HG02678 (cell line): Measurements from ENCODE around the gene BCORL1.

Source experiments
- ATAC-seq: cut with Tn5 transposase; IDR thresholded peaks from one replicate; pipeline ENCODE4 v1.9.1; 2021; ENCODE audit warnings: mild to moderate bottlenecking, moderate library complexity; ENCODE audit not compliant: unreplicated experiment

The BCORL1 gene

DNA sequence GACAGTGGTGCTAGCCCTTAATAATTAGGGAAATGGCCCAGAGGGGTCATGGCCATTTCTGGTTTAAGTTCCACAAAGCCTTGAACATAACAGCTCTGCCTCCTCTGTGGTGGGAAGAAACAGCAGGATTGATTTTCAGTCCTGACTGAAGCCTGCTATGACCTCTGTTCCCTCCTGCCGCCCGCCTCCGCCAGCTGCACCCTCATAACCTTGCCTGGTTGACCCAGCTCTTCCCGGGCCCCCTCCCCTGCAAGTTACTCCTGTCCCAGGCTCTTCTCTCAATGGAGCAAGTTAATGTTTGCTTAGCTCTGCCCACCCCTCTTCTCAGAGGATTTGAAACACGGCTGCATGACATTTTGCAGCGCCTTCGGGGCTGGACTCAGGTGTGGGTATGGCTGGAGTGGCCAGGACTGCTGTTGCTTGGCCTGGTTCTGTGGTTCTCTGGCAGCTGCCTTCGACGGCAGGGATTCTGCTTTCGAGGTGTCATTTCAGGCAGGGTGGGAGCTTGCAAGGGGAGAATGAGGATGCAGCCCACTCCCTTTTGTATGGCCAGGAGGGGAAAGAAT, 27.3 kb downstream of the BCORL1 start:
- ATAC-seq: no peak

- no peak for ATAC-seq
Observed at GRCh38 chrX:130012683-130013082, 30.2 kb downstream of the BCORL1 start.

DNA sequence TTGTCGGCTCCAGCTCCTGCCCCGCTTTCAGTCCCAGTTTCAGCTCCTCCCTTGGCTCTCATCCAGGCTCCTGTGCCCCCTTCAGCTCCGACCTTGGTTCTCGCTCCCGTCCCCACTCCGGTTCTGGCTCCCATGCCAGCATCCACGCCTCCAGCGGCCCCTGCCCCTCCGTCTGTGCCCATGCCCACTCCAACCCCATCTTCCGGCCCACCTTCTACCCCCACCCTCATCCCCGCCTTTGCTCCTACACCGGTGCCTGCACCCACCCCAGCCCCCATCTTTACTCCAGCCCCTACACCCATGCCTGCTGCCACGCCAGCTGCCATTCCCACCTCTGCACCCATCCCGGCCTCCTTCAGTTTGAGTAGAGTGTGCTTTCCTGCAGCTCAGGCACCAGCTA, 31.2 kb downstream of the BCORL1 start:
- no peak for ATAC-seq

GRCh38 chrX:130014356-130014755, 31.9 kb downstream of the BCORL1 start:
- no peak for ATAC-seq

DNA sequence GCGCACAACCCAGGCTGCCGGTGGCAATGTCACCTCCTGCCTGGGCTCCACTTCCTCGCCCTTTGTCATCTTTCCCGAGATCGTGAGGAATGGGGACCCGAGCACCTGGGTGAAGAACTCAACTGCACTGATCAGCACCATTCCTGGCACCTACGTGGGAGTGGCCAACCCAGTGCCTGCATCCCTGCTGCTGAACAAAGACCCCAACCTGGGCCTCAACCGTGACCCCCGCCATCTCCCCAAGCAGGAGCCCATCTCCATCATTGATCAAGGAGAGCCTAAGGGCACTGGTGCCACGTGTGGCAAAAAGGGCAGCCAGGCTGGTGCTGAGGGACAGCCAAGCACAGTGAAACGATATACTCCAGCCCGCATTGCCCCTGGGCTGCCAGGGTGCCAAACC, 32.3 kb downstream of the BCORL1 start:
- ATAC-seq: no peak

DNA sequence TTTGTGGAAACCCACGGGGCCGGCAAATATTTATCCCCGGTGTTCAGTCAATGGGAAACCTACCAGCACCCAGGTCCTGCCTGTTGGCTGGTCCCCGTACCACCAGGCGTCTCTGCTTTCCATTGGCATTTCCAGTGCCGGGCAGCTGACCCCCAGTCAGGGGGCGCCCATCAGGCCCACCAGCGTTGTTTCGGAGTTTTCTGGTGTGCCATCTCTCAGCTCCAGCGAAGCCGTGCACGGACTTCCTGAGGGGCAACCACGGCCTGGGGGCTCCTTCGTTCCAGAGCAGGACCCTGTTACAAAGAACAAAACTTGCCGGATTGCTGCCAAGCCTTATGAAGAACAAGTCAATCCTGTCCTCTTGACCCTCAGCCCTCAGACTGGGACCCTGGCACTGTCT, 32.7 kb downstream of the BCORL1 start:
- no peak for ATAC-seq

DNA sequence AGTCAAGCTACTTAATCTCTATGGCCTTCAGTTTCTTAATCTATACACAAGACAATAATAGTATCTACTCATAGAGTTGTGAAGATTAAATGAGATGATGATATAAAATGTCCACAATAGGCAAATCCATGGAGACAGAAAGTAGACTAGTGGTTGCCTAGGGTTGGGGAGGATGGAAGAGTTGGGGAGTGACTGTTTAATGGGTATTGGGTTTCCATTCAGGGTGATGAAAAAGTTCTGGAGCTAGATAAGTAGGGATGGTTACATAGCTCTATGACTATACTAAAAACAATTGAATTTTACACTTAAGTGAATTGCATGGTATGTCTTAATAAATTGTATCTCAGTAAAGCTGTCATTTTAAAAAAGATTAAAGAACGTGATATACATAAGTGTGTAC, 35.7 kb downstream of the BCORL1 start:
- no peak for ATAC-seq

- ATAC-seq: no peak
Observed at GRCh38 chrX:130020661-130021324, 38.4 kb downstream of the BCORL1 start.

GRCh38 chrX:130024127-130024526, 41.7 kb downstream of the BCORL1 start:
- ATAC-seq: peak; percentile 100

GRCh38 chrX:130025256-130025655, 42.8 kb downstream of the BCORL1 start:
- ATAC-seq: no peak

DNA sequence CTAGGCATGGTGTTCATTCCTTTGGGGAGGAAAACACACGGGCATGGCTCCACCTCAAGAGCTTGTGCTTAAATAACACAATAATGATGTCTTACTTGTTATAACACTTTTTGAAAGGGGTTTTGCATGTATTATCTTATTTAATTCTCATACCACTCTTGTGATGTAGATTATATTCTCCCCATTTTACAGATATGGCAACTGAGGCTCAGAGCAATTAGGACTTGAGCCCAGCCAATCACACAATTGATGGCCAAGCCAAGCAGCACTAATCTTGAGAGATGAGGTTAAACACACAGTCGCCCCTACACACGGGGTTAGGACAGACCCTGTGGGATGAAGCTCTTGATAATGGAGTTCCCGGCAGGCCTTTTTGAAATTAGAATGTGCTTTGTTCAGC, 45.1 kb downstream of the BCORL1 start:
- ATAC-seq: no peak

DNA sequence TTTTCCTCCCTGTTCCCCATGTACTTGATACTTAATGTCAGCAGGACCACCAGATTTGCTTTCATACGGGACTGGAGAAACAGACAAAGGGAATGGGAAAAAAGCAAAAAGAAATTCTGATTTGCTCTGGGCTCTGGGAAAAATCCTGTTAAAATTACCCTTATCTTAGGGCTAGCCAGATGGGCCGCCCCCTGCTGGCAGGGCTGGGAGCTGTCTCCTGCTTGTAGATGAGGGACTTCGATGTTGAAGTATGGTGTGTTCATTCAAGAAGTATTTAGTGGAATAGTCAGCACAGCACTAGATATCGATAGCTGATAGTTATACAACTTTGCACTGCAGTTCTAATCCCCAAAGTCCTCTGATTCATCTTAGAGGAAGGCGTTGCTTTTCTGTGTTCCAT, 45.8 kb downstream of the BCORL1 start:
- no peak for ATAC-seq

GRCh38 chrX:130030826-130031225, 48.4 kb downstream of the BCORL1 start:
- ATAC-seq: no peak

- no peak for ATAC-seq
Observed at GRCh38 chrX:130032552-130032951, 50.1 kb downstream of the BCORL1 start.

- ATAC-seq: no peak
Observed at GRCh38 chrX:130034178-130034577, 51.7 kb downstream of the BCORL1 start.

- no peak for ATAC-seq
Observed at GRCh38 chrX:130039847-130040246, 57.4 kb downstream of the BCORL1 start.

GRCh38 chrX:130047416-130047815, 65.0 kb downstream of the BCORL1 start:
- ATAC-seq: no peak

DNA sequence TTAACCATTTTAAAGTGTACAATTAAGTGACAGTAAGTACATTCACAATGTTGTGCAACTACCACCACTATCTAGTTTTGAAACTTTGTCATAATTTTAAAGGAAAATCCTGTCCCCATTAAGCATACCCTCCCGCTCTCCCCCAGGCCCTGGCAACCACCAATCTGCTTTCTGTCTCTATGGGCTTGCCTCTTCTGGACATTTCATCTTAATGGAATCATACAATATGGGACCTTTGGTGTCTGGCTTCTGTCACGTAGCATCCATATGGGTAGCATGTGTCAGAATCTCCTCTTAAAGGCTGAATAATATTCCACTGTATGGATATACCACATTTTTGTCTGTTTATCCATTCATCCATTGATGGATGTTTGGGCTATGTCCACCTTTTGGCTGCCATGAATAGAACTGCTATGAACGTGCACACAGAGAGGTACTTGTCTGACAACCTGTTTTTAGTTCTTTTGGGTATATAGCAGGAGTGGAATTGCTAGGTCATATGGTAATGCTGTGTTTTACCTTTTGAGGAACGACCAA, 66.3 kb downstream of the BCORL1 start:
- no peak for ATAC-seq

DNA sequence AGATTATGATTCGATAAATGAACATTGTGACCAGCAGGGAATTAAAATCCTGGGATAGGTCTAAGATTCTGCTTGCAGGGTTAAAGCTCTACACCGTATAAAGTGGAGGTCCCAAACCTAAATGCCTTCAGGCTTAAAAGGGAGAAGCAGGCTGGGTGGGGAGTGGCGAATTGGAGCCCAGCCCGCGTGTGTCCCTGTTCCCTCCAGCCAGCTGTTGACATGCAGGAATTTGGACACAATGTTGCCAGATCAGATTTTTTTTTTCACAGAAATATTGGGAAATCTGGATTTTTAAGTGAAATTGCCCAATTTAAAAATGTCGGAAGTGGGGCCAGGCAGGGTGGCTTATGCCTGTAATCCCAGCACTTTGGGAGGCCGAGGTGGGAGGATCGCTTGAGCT, 67.4 kb downstream of the BCORL1 start:
- ATAC-seq: no peak

GRCh38 chrX:130051176-130051845, 68.9 kb downstream of the BCORL1 start:
- ATAC-seq: no peak

- no peak for ATAC-seq
Observed at GRCh38 chrX:130053236-130053635, 70.8 kb downstream of the BCORL1 start.

DNA sequence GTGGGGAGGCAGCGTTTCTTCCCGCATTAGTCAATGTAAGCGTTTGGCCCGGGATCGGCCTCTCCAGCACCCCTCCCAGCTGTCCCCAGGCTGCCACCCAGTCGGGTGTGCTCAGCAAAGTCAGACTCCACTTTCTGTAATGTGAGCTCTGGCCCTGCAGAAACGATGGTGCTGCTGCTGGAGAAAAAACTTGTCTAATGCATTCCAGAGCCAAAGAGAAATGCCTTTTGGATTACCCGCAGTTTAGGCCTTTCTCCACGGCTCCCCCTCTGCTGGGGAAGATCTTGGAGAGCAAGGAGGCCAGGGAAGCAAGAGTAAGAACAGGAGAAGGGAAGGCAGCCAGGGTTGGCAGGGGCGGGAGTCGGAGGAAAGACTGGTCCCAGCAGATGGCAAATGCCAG, 72.7 kb downstream of the BCORL1 start:
- ATAC-seq: no peak
